Fibroblast of the aortic adventitia (primary cell): ENCODE data around the gene LRFN2. TPM values are rescaled to one million over a fixed set of nuclear protein-coding genes. Genes with fewer than 3 reads are reported as not detected.

Experiments
- DNase-seq: peaks from one replicate; pipeline ENCODE4 v3.0.0-alpha.2; 2010; ENCODE audit warnings: low read depth
- H3K4me3 ChIP-seq: 2 replicates; pipeline ENCODE4 v1.5.1; 2011; ENCODE audit warnings: low read depth, mild to moderate bottlenecking, control low read depth, low read length, moderate library complexity
- CTCF ChIP-seq: IDR thresholded peaks from 2 replicates; pipeline ENCODE4 v1.5.1; 2011; ENCODE audit warnings: mild to moderate bottlenecking, low read length, control low read depth, inconsistent platforms; ENCODE audit not compliant: insufficient read depth
- total RNA-seq: library from RNA; depleted of rRNA; stranded (reverse); fragments of >200 nt; gene quantifications from 2 replicates; pipeline ENCODE4 v1.2.3, GENCODE V29; 2012; ENCODE audit warnings: low replicate concordance

Gene LRFN2
- total RNA-seq, 1 donor = not detected

DNA sequence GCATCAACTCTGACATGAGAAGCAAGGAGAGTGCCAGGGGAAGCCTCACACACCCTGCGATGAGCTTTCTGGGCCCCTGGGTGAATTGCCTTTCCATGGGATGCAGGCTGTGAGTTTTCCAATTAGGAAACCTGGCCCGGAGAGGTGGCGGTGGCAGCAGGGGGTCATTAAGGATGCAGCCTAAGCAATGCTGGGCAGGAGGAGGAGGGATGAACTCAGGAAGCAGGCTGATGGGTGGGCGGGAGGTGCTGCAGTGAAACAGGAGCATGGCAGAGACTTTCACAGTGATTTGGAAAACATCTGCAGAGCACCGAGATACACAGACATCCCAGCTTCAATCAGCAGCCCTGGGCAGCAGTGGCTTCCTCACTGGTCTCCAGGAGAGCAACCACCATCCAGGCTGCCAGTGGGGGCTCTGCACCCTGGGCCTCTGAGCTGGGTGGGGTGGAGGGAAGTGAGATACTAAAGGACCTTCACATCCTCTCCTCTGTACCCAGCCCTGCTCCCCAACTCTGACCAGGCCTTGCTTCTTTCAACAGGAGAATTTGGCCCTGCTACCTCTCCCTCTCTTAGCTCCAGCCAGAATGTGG lies 44.9 kb downstream of the LRFN2 start:
- no peak for DNase-seq
- TF ChIP-seq CTCF = no peak
- no peak overlapping the region for H3K4me3 ChIP-seq

GRCh38 chr6:40541556-40542174 lies 45.5 kb downstream of the LRFN2 start:
- no peak for TF ChIP-seq CTCF
- H3K4me3 ChIP-seq = no peak overlapping the region
- no peak for DNase-seq

- TF ChIP-seq CTCF = no peak
- no peak for DNase-seq
- H3K4me3 ChIP-seq = no peak overlapping the region
These were observed 46.4 kb downstream of the LRFN2 start for GRCh38 chr6:40540790-40541189.

DNA sequence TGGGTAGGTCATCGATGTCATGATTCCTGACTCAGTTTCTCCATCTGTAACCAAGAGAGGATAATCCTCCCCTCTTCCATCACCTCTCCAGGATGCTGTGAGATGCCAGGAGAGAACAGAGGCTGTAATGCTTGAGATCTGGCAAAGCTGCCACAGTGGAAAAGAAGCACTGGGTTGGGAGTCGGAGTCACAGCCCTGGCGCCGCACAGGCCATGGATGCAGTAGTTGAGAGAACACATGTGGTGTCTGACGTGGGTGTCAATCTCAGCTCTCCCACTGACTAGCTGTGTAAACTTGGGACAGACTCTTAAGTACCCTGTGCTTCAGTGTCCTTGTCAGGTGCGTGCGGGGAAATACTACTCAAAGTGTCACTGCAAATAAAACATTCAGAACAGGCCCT lies 47.3 kb downstream of the LRFN2 start:
- H3K4me3 ChIP-seq = no peak overlapping the region
- DNase-seq = no peak
- TF ChIP-seq CTCF = no peak

DNA sequence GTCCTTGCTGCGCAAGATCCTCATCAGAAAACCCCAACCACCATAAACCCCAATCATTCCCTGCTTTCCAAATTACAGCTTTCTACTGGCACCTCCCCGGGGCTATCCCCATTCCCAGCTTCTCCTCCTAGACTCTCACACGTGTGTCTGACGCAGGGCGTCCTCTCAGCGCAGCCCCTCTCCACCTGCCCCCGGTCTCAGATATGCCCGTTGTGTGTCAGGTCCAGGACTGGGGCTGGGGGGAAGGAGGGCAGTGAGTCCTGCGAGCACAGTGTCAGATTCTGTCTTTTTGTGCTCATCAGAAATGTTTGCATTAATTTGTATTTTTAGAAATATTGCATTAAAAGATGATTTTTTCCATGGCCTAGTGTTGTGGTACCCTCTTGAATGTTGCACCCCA lies 48.6 kb downstream of the LRFN2 start:
- no peak for TF ChIP-seq CTCF
- DNase-seq = no peak
- no peak overlapping the region for H3K4me3 ChIP-seq

DNA sequence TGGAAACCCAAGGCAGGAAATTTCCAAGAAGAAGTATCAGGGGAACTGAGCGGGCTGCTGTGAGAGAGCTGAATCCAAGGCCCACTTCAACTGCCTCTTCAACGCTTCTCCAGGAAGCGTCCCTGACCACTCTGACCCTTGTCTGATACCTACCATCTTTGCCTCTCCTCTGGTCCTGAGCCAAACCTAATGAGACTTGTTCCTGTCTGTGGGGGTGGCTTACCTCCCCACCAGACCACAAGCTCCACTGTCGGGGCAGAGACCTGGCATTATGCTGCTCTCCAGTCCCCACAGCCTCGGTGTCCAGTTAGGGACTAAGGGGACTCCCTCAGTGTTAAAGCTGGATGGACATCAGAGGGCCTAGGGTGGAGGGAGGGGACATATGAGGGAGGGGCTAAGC lies 49.7 kb downstream of the LRFN2 start:
- H3K4me3 ChIP-seq = no peak overlapping the region
- no peak for TF ChIP-seq CTCF
- DNase-seq = no peak

DNA sequence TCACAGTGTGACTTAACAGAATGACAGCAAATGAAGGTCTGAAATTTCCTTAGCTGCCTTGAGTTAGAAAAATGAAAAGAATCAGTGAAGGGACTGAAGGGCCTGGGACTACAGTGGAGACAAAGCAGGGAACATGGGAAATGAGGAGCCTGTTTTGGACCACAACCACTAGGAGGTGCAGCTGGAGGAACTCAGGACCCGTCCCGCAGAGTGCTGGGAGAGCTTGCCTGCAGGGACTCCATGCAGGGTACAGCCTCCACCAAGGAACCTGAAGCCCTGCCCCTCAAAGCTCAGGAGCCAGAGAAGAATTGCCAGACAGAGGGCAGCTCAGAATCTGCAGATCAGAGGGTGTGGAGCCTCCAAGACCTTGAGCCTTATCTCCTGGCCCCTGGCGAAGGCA lies 50.7 kb downstream of the LRFN2 start:
- no peak for DNase-seq
- TF ChIP-seq CTCF = no peak

More for the DNA sequence above, 50.7 kb downstream of the LRFN2 start:
- no peak overlapping the region for H3K4me3 ChIP-seq
